ENCODE data around the gene CCDC63.

Gene CCDC63

GRCh38 chr12:110888256-110888991 lies 41.6 kb downstream of the CCDC63 start:
- no peak for DNase-seq

- DNase-seq = no peak
Observed at GRCh38 chr12:110889361-110889760, 42.6 kb downstream of the CCDC63 start.

- DNase-seq = no peak
Observed at GRCh38 chr12:110893956-110894355, 47.2 kb downstream of the CCDC63 start.

GRCh38 chr12:110896559-110896958 lies 49.8 kb downstream of the CCDC63 start:
- DNase-seq = no peak

- no peak for DNase-seq
Observed at GRCh38 chr12:110901401-110901800, 54.6 kb downstream of the CCDC63 start.

GRCh38 chr12:110903511-110903910 lies 56.7 kb downstream of the CCDC63 start:
- DNase-seq = no peak

GRCh38 chr12:110906083-110906482 lies 59.3 kb downstream of the CCDC63 start:
- DNase-seq = no peak

- DNase-seq = no peak
Observed at GRCh38 chr12:110906516-110906915, 59.7 kb downstream of the CCDC63 start.

GRCh38 chr12:110906985-110907384 lies 60.2 kb downstream of the CCDC63 start:
- no peak for DNase-seq

- DNase-seq = no peak
Observed at GRCh38 chr12:110907583-110907982, 60.8 kb downstream of the CCDC63 start.

- DNase-seq = no peak
Observed at GRCh38 chr12:110908377-110909152, 61.8 kb downstream of the CCDC63 start.

GRCh38 chr12:110912263-110912662 lies 65.5 kb downstream of the CCDC63 start:
- DNase-seq = no peak

GRCh38 chr12:110913119-110914056 lies 66.6 kb downstream of the CCDC63 start:
- no peak for DNase-seq

- DNase-seq = no peak
Observed at GRCh38 chr12:110916295-110916875, 69.6 kb downstream of the CCDC63 start.

- no peak for DNase-seq
Observed at GRCh38 chr12:110917467-110917866, 70.7 kb downstream of the CCDC63 start.

- no peak for DNase-seq
Observed at GRCh38 chr12:110917961-110918360, 71.2 kb downstream of the CCDC63 start.

- no peak for DNase-seq
Observed at GRCh38 chr12:110919720-110920119, 72.9 kb downstream of the CCDC63 start.

GRCh38 chr12:110920324-110920910 lies 73.6 kb downstream of the CCDC63 start, which contains the start of gene MYL2:
MYL2 (minus strand) TSS chr12:110920579; CDS start chr12:110920529, 50 bp downstream.
- DNase-seq = no peak

- DNase-seq = no peak
Observed at GRCh38 chr12:110921262-110921661, 74.5 kb downstream of the CCDC63 start.

GRCh38 chr12:110922652-110923051 lies 75.9 kb downstream of the CCDC63 start:
- DNase-seq = no peak

GRCh38 chr12:110923192-110923591 lies 76.4 kb downstream of the CCDC63 start:
- DNase-seq = no peak

- no peak for DNase-seq
Observed at GRCh38 chr12:110923692-110924334, 77.0 kb downstream of the CCDC63 start.
